ENCODE results near the gene UBE2K. TPM values are rescaled to one million over a fixed set of nuclear protein-coding genes. Genes with fewer than 3 reads are reported as not detected.

Gene UBE2K
- total and polyA plus RNA-seq, 2 of the 13 experiments (the other 11 are each of a cell fraction or from before 2014, with no cell fraction given): 36.2 to 81.0 TPM

- TF ChIP-seq ZBED4 (CRISPR knock-in tag; IDR thresholded peaks at IDR 0.05; ENCODE audit: borderline replicate concordance): peak; percentile 84; the same call in 1 of the 2 replicates
- TF ChIP-seq ZNF784 (CRISPR knock-in tag; IDR thresholded peaks at IDR 0.05; ENCODE audit: borderline replicate concordance): no peak
- peak; percentile 59; the same call in 1 of the 2 replicates for TF ChIP-seq ZNF333 (CRISPR knock-in tag; IDR thresholded peaks at IDR 0.05; ENCODE audit: borderline replicate concordance)
- peak; percentile 22; the same call in 1 of the 2 replicates for TF ChIP-seq KLF6 (CRISPR knock-in tag; IDR thresholded peaks at IDR 0.05)
- no peak; the same call in none of the 2 replicates for TF ChIP-seq NR2C2 (CRISPR knock-in tag; IDR thresholded peaks at IDR 0.05; ENCODE audit: borderline replicate concordance)
- TF ChIP-seq ZNF770 (CRISPR knock-in tag; IDR thresholded peaks at IDR 0.05): peak; percentile 74
- no peak for TF ChIP-seq RNF2 (conservative IDR thresholded peaks at IDR 0.05; ENCODE audit: low read depth)
- TF ChIP-seq, protein P1, sequence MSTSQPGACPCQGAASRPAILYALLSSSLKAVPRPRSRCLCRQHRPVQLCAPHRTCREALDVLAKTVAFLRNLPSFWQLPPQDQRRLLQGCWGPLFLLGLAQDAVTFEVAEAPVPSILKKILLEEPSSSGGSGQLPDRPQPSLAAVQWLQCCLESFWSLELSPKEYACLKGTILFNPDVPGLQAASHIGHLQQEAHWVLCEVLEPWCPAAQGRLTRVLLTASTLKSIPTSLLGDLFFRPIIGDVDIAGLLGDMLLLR (CRISPR knock-in tag; IDR thresholded peaks at IDR 0.05): peak; percentile 73; the same call in 1 of the 2 replicates
- 0 out of 2 replicates have a peak, but pooled peaks have one; percentile 19 for TF ChIP-seq ZBTB20 (CRISPR knock-in tag; IDR thresholded peaks at IDR 0.05; ENCODE audit: borderline replicate concordance, low read depth)
- TF ChIP-seq AGO2 (optimal IDR thresholded peaks at IDR 0.05; ENCODE audit: low read depth, low read length): peak; percentile 26
- TF ChIP-seq ATRX (CRISPR knock-in tag; IDR thresholded peaks at IDR 0.05; ENCODE audit: borderline replicate concordance): no peak
- TF ChIP-seq, protein P2, sequence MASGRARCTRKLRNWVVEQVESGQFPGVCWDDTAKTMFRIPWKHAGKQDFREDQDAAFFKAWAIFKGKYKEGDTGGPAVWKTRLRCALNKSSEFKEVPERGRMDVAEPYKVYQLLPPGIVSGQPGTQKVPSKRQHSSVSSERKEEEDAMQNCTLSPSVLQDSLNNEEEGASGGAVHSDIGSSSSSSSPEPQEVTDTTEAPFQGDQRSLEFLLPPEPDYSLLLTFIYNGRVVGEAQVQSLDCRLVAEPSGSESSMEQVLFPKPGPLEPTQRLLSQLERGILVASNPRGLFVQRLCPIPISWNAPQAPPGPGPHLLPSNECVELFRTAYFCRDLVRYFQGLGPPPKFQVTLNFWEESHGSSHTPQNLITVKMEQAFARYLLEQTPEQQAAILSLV (CRISPR knock-in tag; IDR thresholded peaks at IDR 0.05; ENCODE audit: borderline replicate concordance): peak; percentile 61; the same call in 1 of the 2 replicates
- TF ChIP-seq ZNF652 (CRISPR knock-in tag; IDR thresholded peaks at IDR 0.05; ENCODE audit: borderline replicate concordance, low read depth): no peak
- TF ChIP-seq GTF3A (CRISPR knock-in tag; conservative IDR thresholded peaks at IDR 0.05): no peak
- TF ChIP-seq ZNF343 (CRISPR knock-in tag; IDR thresholded peaks at IDR 0.05): no peak; the same call in none of the 2 replicates
- TF ChIP-seq MYNN (CRISPR knock-in tag; IDR thresholded peaks at IDR 0.05; ENCODE audit: low read depth): no peak
- TF ChIP-seq ZNF101 (CRISPR knock-in tag; IDR thresholded peaks at IDR 0.05; ENCODE audit: borderline replicate concordance, low read depth): no peak
- no peak for TF ChIP-seq CREM (IDR thresholded peaks at IDR 0.05)
- TF ChIP-seq CREM (CRISPR knock-in tag; IDR thresholded peaks at IDR 0.05): no peak
- TF ChIP-seq TBL1XR1 (IDR thresholded peaks at IDR 0.05; ENCODE audit: borderline replicate concordance, low read length, partially characterized antibody): peak; percentile 60
Observed at GRCh38 chr4:39697740-39698423, at the start of gene UBE2K (continued).

Measured in HepG2 (cell line).